B cell (primary cell): Measurements from ENCODE around the gene ANKRD40CL. TPM values are rescaled to one million over a fixed set of nuclear protein-coding genes. Genes with fewer than 3 reads are reported as not detected.

Source experiments
- ATAC-seq: fragments of 200-7000 bp; cut with Tn5 transposase; one replicate; pipeline ENCODE4 v1.10.0; 2021; ENCODE audit warnings: low read depth, mild to moderate bottlenecking, moderate number of reproducible peaks, moderate library complexity
- CTCF ChIA-PET: fragments of 350-600 bp; sonication (Branson Sonifier 250); formaldehyde crosslinking; loops from one replicate; lab custom pipeline; 2021; ENCODE audit warnings: antibody characterized with exemption, inconsistent platforms; lab: Charles Lee
- POLR2A ChIA-PET: fragments of 350-600 bp; sonication (Branson Sonifier 250); formaldehyde crosslinking; loops from one replicate; lab custom pipeline; 2021; ENCODE audit warnings: antibody characterized with exemption; lab: Charles Lee
- DNase-seq: peaks from one replicate; pipeline ENCODE4 v3.0.0; 2013
- H2AFZ ChIP-seq: 2 replicates; pipeline ENCODE4 v1.6.1; 2012; ENCODE audit warnings: mild to moderate bottlenecking, low read depth, low read length; ENCODE audit not compliant: insufficient read depth, poor library complexity, severe bottlenecking
- H3K27ac ChIP-seq, 2 donors: 1 replicate in 1 of 2; 2 replicates in 1 of 2; pipeline ENCODE4 v1.5.1; 2012 to 2013; ENCODE audit warnings: low read length in 2 of 2, mild to moderate bottlenecking in 2 of 2, moderate library complexity in 1 of 2
- H3K27me3 ChIP-seq, 4 experiments: fragments of 200-600 bp in 1 of 4; sonication (generic) in 1 of 4; replicated peaks in 1 of 4; 1 replicate in 2 of 4; 2 replicates in 2 of 4; pipeline versions ENCODE4 v1.6.1 to v1.7.0; 2013 to 2016; ENCODE audit warnings: low read length in 3 of 4, mild to moderate bottlenecking in 2 of 4, mixed read lengths in 1 of 4, moderate library complexity in 1 of 4; ENCODE audit not compliant: insufficient read depth in 4 of 4, control insufficient read depth in 3 of 4; ENCODE audit errors: control extremely low read depth in 1 of 4
- H3K36me3 ChIP-seq, 2 experiments: replicated peaks in 1 of 2; 1 replicate in 1 of 2; 2 replicates in 1 of 2; pipeline versions ENCODE4 v1.6.1 to v1.7.1; 2013; ENCODE audit warnings: low read length in 1 of 2; ENCODE audit not compliant: insufficient read depth in 2 of 2, control insufficient read depth in 1 of 2; ENCODE audit errors: control extremely low read depth in 1 of 2, extremely low read depth in 1 of 2
- H3K4me1 ChIP-seq, 2 donors: fragments of 200-600 bp in 1 of 2; sonication (generic) in 1 of 2; 1 replicate in 1 of 2; 2 replicates in 1 of 2; pipeline versions ENCODE4 v1.5.1 to v1.6.1; 2013 to 2017; ENCODE audit warnings: low read length in 2 of 2; ENCODE audit not compliant: control insufficient read depth in 2 of 2, insufficient read depth in 2 of 2
- H3K4me2 ChIP-seq: replicated peaks from 2 replicates; pipeline ENCODE3; 2012; ENCODE audit warnings: mild to moderate bottlenecking, low read depth, low read length; ENCODE audit not compliant: poor library complexity, severe bottlenecking
- H3K4me3 ChIP-seq, 5 experiments: fragments of 200-600 bp in 1 of 5; sonication (generic) in 1 of 5; 1 replicate in 3 of 5; 2 replicates in 2 of 5; pipeline versions ENCODE4 v1.5.1 to v1.7.0; 2011 to 2016; ENCODE audit warnings: low read length in 4 of 5, mild to moderate bottlenecking in 4 of 5, low read depth in 2 of 5, control low read depth in 1 of 5, moderate library complexity in 1 of 5; ENCODE audit not compliant: insufficient read depth in 1 of 5; ENCODE audit errors: control extremely low read depth in 1 of 5, extremely low read depth in 1 of 5
- H3K79me2 ChIP-seq: fragments of 200-600 bp; sonication (generic); one replicate; pipeline ENCODE4 v1.6.0; 2016; ENCODE audit warnings: low read length; ENCODE audit not compliant: control insufficient read depth, insufficient read depth
- H3K9ac ChIP-seq: fragments of 200-600 bp; sonication (generic); 2 replicates; pipeline ENCODE4 v1.6.1; 2017; ENCODE audit warnings: mild to moderate bottlenecking, low read length, moderate library complexity
- H3K9me3 ChIP-seq, 3 donors: one replicate each; pipeline versions ENCODE4 v1.6.1 to v1.7.1; 2013; ENCODE audit warnings: low read length in 2 of 3; ENCODE audit not compliant: control insufficient read depth in 2 of 3, insufficient read depth in 1 of 3; ENCODE audit errors: control extremely low read depth in 1 of 3
- H4K20me1 ChIP-seq: 2 replicates; pipeline ENCODE4 v1.6.0; 2012; ENCODE audit warnings: mild to moderate bottlenecking, low read length; ENCODE audit not compliant: insufficient read depth, control insufficient read depth, poor library complexity, severe bottlenecking
- H3K27ac Mint-ChIP-seq: one replicate; pipeline ENCODE4 v1.8.0; 2021; ENCODE audit warnings: mixed read lengths
- H3K27me3 Mint-ChIP-seq: one replicate; pipeline ENCODE4 v1.8.0; 2021; ENCODE audit warnings: mixed read lengths
- H3K4me1 Mint-ChIP-seq: one replicate; pipeline ENCODE4 v1.8.0; 2021; ENCODE audit warnings: mixed read lengths
- H3K4me3 Mint-ChIP-seq: one replicate; pipeline ENCODE4 v1.8.0; 2021; ENCODE audit warnings: mixed read lengths
- H3K9me3 Mint-ChIP-seq: one replicate; pipeline ENCODE4 v1.8.0; 2022; ENCODE audit warnings: mixed read lengths; ENCODE audit not compliant: insufficient read depth
- CTCF ChIP-seq: fragments of 200-600 bp; IDR thresholded peaks from one replicate; pipeline ENCODE4 v1.8.0; 2022; ENCODE audit warnings: antibody characterized with exemption, mild to moderate bottlenecking
- EZH2 ChIP-seq: IDR thresholded peaks from 2 replicates; pipeline ENCODE4 v1.6.1; 2012; ENCODE audit warnings: borderline replicate concordance, low read depth, mild to moderate bottlenecking, moderate library complexity, low read length; ENCODE audit not compliant: insufficient read depth, poor library complexity, severe bottlenecking
- WGBS: methylation state at CpG from one replicate; pipeline ENCODE4 v1.1.5; 2013; ENCODE audit warnings: missing lambda C conversion rate; ENCODE audit not compliant: insufficient coverage; 5-methylcytosine and 5-hydroxymethylcytosine counted together
- intact Hi-C: fragments of 100-400 bp; cut with micrococcal nuclease; formaldehyde crosslinking; loops from one replicate; pipeline ENCODE4 v1.10.0; 2022
- polyA plus RNA-seq: library from polyadenylated mRNA; depleted of rRNA; stranded (reverse); fragments of >200 nt; gene quantifications from 2 replicates; pipeline ENCODE4 v1.2.3, GENCODE V29; 2012
- total RNA-seq, 2 donors: library from RNA; stranded (reverse); fragments of 120-200 nt in 1 of 2; gene quantifications; 1 replicate in 1 of 2; 2 replicates in 1 of 2; pipeline versions ENCODE4 v1.2.3 to v1.2.4, GENCODE V29; 2013 to 2022

The ANKRD40CL gene
- total and polyA plus RNA-seq, 2 donors (not counting 1 experiment from before 2014, with no cell fraction given) = not detected

- Histone ChIP-seq H3K79me2 (no peaks in the 10 kb centered on the region), H2AFZ (no peak overlapping the region), H3K9me3 (no peaks in the 10 kb centered on the region), H3K4me1 (peaks cover 13% of the 10 kb centered on the region in 2 donors), H3K27ac (no peak overlapping the region), H3K4me2 (no peak overlapping the region), H3K4me3 (no peak overlapping the region), H3K9ac (no peak overlapping the region), H3K36me3 (peaks cover 0 to 2% of the 10 kb centered on the region in 2 experiments), H4K20me1 (no peaks in the 10 kb centered on the region), H3K27me3 (no peaks in the 10 kb centered on the region)
- DNase-seq (no peak), ATAC-seq (no peak)
- TF ChIP-seq CTCF (no peak), EZH2 (no peak)
- ChIA-PET POLR2A (no interaction called here), CTCF (no interaction called here)
- WGBS = 76% methylated on average over 6 of the region's 9 CpGs
- Mint-ChIP-seq H3K9me3 (no peaks in the 10 kb centered on the region), H3K27me3 (no peaks in the 10 kb centered on the region), H3K27ac (no peak overlapping the region), H3K4me3 (no peak overlapping the region), H3K4me1 (peaks cover 12% of the 10 kb centered on the region)
- intact Hi-C loops = no loop called here
Measured at GRCh38 chr17:50758989-50759544, 8.3 kb downstream of the ANKRD40CL start.

GRCh38 chr17:50758524-50758923 lies 8.8 kb downstream of the ANKRD40CL start:
- no peaks in the 10 kb centered on the region for H4K20me1 ChIP-seq
- Mint-ChIP-seq H3K27me3 (no peaks in the 10 kb centered on the region), H3K27ac (no peak overlapping the region), H3K9me3 (no peaks in the 10 kb centered on the region), H3K4me3 (no peak overlapping the region), H3K4me1 (peaks cover 9% of the 10 kb centered on the region)
- TF ChIP-seq EZH2 = no peak
- no peak for TF ChIP-seq CTCF
- H3K4me1 ChIP-seq = peaks cover 7 to 8% of the 10 kb centered on the region in 2 donors
- H3K9ac ChIP-seq = no peak overlapping the region
- no peaks in the 10 kb centered on the region for H3K79me2 ChIP-seq
- no peak for ATAC-seq
- no peak overlapping the region for H3K4me2 ChIP-seq
- CTCF ChIA-PET = no interaction called here
- no peak overlapping the region for H3K4me3 ChIP-seq
- intact Hi-C loops = no loop called here
- no peaks in the 10 kb centered on the region for H3K9me3 ChIP-seq
- DNase-seq = no peak
- H3K36me3 ChIP-seq = peaks cover 2 to 5% of the 10 kb centered on the region in 2 experiments
- POLR2A ChIA-PET = no interaction called here
- WGBS = 95% methylated on average over 4 of the region's 5 CpGs
- H2AFZ ChIP-seq = no peak overlapping the region
- H3K27me3 ChIP-seq = no peaks in the 10 kb centered on the region
- no peak overlapping the region for H3K27ac ChIP-seq
